Measurements from ENCODE around the gene CELF5.
"Not testable (repeated sequence)": the region's sequence is repeated elsewhere in the genome, so short reads cannot be mapped to it uniquely, and the experiment has no call there.

CELF5 gene

DNA sequence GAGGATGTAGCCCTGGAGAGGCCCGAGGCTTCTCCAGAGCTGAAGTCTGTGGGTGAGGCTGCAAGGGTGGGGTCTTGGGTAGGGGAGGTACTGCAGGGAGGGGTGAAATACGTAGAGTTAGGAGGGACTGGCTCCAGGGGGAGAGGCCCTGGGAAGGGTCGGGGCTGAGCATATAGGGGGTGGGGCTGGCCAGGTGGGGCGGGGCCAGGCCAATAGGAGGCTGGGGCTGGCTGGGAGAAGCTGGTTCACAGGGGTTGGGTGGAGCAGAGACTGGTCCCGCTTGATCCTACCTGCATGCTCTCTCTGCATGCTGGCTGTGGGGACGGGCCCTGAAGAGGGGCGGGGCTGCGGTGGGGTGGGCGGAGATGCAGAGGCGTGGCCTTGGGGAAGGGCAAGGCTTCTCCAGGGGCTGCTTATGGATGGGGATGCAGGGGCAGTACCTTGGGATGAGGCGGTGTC lies 51.9 kb downstream of the CELF5 start:
- peak; percentile 48 for DNase-seq

DNA sequence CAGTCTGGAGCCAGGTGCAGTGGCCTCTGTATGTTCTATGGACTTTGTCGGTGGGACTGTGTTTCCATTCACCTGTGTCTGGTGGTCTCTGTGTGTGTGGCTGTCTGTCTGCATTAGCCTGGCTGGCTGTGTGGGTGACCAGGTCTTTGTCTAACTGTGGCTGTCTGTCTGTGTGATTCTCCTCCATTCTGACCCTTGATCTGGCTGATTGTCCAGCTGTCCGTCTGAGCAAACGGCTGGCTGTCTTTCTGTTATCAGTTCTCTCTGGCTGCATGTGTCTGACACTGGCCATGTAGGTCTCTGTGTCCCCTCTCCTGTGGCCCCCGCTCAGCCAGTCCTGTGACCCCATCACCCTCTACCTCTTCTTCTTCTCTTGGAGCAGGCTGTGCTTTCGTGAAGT lies 53.2 kb downstream of the CELF5 start:
- DNase-seq = no peak

DNA sequence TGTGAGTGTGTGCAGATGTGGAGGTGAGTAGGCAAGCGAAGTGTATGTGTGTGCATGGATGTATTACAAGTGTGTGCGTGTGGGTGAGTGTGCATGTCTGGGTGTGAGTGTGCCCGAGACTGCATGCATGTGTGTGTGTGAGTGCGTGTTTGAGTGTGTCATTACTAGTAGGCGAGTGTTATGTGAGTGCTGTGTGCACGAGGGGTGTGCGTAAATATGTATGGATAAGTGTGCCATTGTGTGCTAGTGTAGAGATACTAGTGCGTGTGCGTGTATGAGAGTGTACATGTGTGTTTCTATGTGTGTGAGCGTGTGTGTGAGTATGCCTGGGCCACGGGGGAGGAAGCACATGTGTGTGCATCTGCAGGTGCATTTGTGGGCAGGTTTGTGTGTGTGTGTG lies 53.8 kb downstream of the CELF5 start:
- DNase-seq = no peak

DNA sequence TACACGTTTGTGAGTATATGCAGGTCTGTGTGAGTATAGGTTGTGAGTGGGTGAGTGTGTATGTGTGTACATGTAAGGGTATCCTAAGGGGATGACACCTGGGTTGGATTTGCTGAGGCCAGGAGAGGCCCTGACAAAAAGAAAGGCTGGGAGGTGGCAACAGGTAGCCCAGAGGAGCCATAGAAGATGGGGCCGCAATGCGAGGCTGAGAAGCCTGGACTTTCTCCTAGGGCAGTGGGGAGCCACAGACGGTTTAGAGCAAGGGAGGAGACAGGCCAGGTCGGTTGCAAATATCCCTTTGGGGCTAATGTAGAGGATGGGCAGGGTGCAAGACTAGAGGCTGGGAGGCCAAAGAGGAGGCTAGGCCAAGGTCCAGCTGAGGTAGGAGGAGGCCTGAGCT lies 54.3 kb downstream of the CELF5 start:
- DNase-seq = no peak

DNA sequence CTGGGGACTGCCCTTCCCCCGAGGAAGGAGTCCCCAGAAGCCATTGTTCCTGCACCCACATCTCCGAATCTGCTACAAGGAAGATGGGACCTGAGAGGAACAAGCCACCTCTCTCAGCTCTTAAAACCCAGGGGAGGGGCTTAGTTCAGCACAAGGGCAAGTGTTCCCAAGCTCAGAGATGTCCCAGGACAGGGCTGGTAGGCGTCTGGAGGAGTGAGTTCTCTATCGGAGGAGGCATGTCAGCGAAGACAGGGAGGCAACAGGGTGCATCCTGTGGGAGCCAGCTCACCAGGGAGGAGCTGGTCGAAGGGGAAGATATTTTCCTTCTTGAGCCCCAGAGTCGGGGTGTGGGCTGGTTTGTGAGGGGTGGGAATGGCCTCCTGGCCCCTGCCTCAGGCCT lies 54.8 kb downstream of the CELF5 start:
- no peak for DNase-seq

DNA sequence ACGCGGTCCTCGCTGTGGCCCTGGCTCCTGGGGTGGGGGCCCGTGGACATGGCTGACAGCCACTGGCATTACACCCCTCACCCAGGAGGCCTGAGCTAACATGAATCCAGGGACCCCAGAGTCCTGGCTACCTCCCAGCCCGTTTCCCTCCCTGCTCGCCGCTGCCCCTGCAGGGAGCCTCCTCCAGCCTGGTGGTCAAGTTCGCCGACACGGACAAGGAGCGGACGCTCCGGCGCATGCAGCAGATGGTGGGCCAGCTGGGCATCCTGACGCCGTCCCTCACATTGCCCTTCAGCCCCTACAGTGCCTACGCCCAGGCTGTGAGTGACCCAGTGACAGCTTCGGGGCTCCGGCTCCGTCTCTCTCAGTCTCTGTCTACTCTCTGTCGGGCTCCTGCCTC lies 56.6 kb downstream of the CELF5 start:
- no peak for DNase-seq

DNA sequence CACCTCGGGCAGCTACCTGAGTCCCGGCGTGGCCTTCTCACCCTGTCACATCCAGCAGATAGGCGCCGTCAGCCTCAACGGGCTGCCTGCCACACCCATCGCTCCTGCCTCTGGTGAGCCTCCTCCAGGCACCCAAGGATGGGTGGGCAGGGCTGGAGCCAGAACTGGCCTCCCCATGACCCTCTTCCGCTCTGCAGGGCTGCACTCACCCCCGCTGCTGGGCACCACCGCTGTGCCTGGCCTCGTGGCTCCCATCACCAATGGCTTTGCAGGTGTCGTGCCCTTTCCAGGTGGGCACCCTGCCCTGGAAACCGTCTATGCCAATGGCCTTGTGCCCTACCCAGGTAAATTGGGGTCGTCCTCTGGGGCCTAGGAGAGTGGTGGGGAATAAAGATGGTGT lies 57.7 kb downstream of the CELF5 start:
- DNase-seq = no peak

DNA sequence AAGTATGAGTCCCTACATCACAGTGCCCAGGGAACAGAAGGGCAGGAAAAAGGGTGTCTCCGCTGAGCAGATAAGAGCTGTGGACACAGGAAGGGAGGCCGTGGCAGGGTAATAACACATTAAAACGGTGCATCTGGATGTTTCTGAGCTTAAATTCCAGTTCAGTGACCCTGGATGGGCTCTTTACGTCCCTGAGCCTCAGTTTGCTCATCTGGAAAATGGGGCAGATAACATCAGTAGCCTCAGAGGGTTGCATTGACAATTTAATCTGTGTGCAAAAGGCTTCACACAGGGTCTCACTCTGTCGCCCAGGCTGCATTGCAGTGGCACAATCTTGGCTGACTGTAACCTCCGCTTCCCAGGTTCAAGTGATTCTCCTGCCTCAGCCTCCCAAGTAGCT lies 58.1 kb downstream of the CELF5 start:
- DNase-seq = no peak

DNA sequence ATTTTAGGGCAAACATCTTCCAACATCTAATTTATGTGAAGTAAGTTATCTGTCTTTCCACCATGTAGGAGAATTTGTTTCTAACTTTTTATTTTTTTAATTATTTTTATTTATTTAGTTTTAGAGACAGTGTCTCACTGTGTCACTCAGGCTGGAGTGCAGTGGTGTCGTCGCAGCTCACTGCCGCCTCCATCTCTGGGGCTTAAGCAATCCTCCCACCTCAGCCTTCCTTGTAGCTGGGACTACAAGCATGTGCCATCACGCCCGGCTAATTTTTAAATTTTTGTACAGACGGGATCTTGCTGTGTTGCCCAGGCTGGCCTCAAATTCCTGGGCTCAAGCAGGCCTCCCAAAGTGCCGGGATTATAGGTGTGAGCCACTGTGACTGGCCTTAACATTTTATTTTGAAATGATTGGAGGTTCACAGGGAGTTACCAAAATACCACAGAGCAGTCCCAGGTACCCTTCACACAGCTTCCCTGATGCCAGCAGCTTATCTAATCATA lies 58.8 kb downstream of the CELF5 start:
- no peak for DNase-seq

DNA sequence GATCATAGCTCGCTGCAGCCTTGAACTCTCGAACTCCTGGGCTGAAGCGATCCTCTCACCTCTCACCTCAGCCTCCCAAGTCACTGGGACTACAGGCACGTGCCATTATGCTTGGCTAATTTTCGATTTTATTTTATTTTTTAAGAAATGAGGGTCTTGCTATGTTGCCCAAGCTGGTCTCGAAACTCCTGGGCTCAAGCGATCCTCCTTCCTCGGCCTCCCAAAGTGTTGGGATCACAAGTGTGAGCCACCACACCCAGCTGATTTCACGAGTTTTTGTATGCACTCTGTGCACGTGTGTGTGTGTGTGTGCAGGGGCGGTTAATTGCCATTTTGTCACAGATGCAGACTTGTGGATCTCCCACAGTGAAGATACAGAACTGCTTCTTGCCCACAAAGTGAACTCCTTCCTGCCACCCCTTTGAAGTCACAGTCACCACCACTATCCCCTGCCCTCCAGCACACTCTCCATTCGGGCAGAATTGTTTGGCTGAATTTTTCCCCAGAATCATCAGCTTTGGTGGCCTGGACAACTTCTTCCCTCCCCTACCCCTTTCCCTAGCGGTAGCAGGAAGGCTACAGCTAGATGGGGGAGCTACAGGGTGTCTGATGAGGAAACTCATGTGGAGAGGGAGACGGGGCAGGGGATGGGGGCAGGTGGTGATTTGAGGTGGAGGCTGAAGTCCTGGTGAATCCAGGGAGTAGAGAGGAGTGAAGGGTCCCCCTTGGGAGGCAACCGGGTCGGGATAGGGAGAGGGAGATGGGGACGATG lies 59.6 kb downstream of the CELF5 start:
- DNase-seq = no peak

DNA sequence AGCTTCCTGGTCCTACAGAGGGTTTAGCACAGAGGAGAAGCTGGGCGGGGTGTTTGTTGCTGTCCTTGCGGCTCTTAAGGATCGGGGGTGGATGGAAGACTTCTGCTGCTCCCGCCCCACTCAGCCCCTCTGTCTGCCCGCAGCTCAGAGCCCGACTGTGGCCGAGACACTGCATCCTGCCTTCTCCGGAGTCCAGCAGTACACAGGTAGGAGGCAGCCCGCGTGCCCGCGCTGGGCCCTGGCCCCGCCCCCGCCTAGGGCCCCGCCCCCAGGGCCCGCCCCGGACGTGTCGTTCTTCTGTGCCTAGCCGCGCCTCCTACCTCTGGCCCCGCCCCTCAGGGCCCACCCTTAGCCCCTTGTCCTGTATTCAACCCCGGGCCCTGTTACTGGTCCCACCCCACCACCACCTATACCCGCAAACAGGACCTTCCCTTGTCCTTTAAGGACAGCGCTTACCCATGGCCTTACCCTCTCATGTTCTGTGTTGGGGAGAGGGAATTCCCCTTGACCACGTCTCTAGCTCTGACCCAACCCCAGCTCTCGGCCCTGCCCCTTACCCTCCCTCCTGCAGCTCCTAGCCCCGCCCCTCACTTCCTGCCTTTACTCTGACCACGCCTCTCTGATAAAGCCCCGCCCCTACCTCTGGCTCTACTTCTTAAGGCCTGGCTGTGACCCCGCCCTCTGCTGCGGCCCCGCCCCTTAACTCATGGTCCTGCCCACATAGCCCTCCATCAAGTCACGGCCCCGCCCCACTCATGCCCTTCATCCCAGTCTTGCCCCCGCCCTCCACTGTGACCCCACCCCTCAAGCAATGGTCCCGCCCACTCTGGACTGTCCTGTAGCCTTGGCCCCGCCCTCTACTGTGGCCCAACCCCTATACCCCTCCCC lies 60.5 kb downstream of the CELF5 start:
- peak; percentile 49 for DNase-seq

DNA sequence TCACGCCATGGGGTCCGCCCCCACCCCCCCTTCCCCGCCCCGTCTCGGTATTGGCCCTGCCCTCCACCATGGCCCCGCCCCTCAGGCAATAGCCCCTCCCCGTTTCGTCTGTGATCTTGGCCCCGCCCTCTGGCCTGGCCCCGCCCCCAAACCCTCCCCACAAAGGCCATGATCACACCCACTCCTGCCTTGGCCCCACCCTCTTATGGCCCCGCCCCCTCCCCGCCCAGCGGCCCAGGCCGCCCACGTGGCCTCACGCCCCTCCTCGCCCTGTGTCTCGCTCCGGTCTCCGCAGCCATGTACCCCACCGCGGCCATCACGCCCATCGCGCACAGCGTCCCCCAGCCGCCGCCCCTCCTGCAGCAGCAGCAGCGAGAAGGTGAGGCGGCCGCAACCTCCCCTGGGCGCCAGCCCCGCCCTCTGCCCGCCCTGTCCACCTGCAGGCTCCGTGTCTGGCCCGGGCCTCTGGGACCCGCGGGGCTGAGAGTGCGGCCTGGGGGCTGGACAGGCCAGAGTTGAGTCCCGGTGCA lies 61.3 kb downstream of the CELF5 start:
- DNase-seq = peak; percentile 49

DNA sequence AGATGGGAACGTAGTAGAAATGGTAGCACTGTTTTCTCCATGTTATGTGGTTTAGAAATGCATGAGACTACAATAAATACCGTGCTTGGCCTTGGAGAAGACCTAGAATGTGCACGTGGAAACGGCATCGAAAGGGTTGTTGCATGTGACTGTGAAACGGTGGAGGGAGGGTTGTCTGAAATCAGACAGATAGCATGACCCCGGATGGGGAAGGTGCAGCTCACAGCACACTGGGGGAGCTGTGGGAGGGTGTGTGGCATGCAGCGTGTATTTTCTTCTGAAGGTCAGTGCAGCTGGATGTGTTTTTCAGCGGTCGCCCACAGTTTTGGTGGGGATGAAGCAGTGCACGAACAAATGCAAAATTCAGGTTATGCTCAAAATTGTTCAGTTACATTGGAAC lies 63.4 kb downstream of the CELF5 start:
- no peak for DNase-seq

DNA sequence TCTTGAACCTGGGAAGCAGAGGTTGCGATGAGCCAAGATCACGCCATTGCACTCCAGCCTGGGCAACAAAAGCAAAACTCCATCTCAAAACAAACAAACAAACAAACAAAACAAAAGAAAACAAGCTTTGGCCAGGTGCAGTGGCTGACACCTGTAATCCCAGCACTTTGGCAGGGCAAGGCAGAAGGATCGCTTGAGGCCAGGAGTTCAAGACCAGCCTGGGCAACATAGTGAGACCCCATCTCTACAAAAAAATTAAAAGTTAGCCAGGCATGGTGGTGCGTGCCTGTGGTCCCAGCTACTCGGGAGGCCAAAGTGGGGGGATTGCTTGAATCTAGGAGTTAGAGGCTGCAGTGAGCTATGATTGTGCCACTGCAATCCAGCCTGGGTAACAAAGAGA lies 64.0 kb downstream of the CELF5 start:
- DNase-seq = not testable (repeated sequence)

DNA sequence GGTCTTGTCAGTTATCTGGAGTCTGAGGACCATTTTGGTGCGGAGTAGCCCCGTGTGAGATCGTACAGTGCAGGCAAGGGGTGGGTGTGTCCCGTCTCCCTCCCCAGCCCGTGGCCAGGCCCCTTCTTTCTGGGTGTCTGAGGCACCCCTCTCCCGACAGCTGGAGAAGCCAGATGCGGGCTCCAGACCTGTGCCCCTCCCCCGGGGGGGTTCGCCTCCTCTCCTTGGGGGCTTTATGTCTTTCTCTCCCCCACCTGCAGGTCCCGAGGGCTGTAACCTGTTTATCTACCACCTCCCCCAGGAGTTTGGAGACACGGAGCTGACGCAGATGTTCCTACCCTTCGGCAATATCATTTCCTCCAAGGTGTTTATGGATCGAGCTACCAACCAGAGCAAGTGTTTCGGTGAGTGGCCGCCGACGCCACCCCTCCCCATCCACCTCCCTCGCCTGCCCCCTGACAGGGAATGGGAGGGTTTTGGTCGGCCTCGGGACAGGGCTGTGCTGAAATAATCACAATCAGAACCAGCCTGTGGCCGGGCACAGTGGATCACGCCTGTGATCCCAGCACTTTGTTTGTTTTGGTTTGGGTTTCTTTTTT lies 65.6 kb downstream of the CELF5 start:
- DNase-seq = no peak

DNA sequence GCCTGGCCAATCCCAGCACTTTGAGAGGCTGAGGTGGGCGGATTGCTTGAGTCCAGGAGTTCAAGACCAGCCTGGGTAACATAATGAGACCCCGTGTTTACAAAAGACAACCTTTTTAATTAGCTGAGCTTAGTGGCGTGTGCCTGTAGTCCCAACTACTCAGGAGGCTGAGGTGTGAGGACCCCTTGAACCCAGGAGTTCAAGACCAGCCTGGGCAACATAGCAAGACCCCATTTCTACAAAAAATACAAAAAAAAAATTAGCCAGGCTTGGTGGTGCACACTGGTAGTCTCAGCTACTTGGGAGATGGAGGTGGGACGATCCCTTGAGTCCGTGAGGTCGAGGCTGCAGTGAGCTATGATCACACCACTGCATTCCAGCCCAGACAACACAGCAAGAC lies 66.4 kb downstream of the CELF5 start:
- DNase-seq = not testable (repeated sequence)

DNA sequence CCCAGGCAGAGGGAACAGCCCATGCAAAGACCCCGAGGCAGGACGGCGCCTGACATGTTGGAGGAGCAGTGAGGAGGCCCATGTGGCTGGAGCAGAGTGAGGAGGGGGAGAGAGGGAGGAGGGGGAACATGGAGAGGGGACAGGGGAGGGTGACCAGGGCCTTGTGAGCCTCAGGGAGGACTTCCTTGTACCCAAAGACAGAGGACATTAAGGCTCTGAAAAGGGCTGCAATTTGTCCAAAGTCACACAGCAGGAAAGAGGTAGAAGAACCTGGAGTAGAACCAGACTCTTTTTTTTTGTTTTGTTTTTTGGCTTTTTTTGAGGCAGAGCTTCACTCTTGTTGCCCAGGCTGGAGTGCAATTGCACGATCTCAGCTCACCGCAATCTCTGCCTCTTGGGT lies 67.2 kb downstream of the CELF5 start:
- no peak for DNase-seq

DNA sequence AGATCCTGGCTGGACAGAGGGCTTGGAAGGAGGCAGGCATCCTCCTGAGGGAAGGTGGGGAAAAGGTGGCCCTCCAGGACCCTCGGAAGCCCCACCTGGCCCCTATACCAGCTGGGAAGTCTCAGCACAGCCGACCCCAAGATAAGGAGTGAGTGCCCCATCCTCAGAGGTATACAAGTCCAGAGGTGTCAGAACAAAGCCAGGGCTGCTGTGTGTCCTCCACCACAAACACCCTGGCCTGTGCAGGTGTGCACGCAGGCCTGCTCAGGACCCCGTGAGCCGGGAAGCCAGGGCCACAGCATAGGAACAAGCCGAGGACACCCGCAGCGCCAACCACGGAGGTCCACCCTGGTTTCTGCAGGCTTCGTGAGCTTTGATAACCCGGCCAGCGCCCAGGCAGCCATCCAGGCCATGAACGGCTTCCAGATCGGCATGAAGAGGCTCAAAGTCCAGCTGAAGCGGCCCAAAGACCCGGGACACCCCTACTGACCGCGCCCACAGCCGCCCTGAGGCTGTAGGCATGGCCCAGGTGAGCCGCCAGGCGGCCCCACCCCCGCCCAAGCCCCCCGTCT lies 68.6 kb downstream of the CELF5 start:
- DNase-seq = no peak

DNA sequence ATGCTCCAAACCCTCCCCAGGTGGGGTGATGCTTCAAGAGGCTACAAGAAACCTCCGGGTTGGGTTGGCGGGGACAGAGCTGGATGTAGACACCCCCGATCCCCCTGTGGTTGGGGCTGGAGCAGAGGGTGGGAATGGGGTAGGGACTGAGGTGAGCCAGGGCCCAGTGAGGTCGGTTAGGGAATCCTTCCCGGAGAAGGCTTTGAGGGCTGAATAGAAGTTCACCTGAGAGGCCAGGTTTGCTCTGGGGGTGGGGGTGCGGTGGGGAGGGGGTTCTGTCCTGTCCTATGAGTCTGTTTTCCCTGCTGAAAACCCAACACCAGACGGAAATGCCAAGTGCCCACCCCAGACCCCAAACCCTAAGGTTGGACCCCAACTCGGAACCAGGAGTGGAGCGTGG lies 69.1 kb downstream of the CELF5 start:
- no peak for DNase-seq

DNA sequence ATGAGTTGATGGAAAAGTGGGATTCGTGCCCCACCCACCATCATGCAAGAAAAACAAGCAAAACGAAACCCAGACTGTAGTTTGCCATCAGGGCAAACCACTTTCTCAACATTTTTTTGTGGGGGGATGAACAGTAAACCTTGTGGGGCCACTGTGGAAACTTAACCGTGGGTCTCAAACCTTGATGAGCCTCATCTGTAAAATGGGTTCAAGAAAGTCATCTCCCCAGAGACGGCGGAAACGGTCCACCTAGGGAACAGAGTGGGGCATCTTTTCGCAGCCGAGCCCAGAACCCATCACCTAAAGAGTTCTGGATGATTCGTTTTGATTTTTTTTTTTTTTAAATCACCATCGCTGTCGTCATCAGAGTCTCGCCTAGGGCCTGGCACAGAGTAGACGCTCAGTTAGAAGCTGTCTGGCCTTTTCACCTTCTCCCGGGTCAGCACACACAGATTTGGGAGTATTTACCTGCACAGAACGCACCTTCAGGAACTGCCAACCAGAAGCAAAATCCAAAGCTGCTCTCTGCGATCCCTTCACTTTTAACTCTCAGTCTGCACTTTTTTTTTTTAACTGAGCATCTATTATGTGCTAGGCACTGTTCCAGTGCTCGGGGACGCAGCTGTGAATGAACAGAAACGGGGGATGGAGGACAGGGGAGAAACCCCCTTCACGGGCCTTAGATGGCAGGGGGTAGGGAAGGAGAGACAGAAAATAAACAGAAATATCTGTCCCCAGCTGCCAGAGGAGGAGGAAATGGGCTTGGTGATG lies 69.8 kb downstream of the CELF5 start:
- no peak for DNase-seq

DNA sequence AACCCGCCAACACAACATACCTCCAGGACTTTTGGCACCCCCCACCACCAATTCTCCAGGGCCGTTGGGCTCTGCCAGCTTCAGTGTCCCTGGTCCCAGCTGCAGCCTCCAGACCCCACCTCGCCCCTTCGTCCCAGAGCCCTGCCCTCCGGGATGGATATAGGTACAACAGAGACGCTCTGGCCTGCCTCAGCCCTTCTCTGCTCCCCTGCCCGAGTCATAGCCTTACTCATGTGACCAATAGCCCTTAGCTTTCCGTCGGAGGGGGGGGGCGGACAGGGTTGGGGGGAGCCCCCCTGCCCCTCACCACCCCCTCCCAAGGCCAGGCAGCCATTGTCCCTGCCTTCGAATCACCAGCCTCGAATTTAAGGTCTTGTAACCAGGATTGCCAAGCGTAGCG lies 71.1 kb downstream of the CELF5 start:
- DNase-seq = no peak

DNA sequence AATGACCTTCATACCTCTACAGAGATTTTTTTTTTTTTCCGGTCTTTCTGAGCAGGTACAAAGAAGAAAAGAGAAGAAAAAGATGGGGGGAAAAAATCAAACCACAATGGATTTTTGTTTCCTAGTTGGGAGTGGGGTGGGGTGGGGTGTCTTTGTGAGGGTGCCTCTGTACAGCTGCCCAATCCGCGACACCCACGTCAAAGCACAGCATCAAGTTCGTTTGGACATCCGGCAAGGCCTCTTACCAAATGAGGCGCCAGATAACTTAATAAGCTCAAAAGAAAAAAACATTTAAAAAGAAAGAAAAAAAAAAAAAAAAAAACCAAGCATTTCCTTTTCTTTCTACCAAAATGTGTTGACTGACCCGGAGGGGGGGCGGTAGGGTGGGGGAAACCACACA lies 71.6 kb downstream of the CELF5 start:
- no peak for DNase-seq

Data from stimulated activated naive CD4-positive, alpha-beta T cell treated with Interleukin-2 at 50 U/mL for 16 hours (primary cell).